ENCODE results near the gene DIMT1.

Gene DIMT1
- 44.6 to 121 (median 54.6) reads per million in 3 experiments for total RNA-seq

DNA sequence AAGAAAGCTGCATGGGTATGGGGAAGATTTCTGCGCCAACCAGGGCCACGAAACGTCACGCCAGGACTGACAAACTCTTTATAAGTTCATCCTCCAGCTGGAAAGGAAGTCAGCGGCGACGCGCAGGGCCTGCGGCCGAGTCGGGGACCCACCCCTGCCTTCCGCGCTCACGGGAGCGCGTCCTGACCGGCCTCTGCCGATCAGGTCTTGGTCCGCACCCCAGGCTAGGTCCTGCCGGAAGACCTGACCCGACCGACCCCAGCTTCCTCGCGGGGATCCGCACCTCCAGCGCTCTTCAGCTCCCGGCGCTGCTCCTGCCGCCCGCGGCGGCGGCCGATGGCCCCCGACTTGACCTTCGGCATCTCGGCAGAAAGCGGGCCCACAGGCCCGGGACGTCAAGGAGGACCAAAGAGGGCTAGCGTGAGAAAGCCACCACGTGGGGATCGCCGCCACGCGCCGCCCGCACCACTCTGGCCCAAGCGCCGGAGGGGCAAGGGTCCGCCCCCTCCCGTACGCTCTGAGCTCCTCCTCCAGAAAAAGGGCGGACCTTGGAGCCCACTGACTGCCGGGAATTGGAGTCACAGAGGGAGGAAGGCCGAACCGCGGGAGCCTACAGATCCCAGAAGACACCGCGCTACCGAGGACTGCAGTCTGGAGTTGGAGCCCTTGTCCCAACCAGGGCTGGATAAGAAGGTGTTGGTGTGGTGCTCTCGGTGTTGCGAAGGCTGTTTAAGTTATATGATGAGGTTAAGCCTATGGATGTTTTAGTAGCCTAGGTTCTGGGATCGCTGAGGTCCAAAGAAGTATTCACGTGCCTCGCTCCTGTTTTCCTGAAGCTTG lies at the start of gene DIMT1:
Gene DIMT1 (minus strand): TSS at position 495 of the 840 bp plus-strand sequence. CDS start 133 bp downstream, at position 362.
- peak; percentile 92 for DNase-seq

DNA sequence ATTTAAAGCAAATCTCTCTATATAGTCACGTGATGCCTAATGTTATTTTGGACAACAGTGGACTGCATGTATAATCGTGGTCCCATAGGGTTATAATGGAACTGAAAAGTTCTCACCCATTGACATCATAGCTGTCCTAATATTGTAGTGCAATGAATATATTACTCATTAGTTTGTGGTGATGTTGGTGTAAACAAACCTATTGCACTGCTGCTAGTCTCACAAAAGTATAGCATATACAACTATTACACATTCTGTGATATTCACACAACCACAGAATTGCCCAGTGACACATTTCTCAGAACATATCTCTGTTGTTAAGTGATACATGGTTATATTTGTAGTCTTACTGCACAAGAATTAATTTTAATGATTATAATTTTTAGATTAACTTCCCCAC lies 46.6 kb upstream of the DIMT1 start:
- no peak for DNase-seq

DNA sequence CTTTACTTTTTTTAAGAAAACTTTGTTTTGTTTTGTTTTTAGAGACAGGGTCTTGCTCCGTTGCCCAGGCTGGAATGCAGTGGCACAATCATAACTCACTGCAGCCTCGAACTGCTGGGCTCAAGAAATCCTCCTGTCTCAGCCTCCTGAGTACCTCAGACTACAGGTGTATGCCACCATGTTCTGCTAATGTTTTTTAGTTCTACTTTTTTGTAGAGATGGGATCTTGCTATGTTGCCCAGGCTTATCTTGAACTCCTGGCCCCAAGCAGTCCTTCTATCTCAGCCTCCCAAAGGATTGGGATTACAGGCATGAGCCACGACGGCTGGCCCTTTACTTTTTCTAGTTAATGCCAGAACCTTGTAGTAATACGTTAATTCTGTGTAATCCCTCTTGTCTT lies 44.8 kb upstream of the DIMT1 start:
- DNase-seq: no peak

DNA sequence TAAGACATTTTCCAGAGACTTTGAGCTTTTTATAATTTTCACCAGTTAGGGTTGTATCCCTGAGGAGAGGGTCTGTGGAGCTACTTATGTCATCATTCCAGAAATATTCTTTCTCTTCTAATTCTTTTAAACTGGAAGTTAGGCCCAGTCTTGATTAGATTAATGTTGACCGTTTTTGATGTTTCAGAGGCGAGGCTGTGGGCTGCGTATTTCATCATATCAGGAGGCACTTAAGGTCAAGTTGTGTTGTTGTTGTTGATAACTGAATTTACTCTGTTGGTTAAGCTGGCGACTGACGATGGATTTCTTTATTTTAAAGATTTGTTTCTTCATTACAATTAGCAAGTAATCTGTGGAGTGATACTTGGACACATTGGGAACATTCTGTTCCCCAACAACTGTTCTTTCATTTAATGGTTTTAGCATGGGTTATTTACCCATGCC lies 28.9 kb upstream of the DIMT1 start:
- DNase-seq: no peak

DNA sequence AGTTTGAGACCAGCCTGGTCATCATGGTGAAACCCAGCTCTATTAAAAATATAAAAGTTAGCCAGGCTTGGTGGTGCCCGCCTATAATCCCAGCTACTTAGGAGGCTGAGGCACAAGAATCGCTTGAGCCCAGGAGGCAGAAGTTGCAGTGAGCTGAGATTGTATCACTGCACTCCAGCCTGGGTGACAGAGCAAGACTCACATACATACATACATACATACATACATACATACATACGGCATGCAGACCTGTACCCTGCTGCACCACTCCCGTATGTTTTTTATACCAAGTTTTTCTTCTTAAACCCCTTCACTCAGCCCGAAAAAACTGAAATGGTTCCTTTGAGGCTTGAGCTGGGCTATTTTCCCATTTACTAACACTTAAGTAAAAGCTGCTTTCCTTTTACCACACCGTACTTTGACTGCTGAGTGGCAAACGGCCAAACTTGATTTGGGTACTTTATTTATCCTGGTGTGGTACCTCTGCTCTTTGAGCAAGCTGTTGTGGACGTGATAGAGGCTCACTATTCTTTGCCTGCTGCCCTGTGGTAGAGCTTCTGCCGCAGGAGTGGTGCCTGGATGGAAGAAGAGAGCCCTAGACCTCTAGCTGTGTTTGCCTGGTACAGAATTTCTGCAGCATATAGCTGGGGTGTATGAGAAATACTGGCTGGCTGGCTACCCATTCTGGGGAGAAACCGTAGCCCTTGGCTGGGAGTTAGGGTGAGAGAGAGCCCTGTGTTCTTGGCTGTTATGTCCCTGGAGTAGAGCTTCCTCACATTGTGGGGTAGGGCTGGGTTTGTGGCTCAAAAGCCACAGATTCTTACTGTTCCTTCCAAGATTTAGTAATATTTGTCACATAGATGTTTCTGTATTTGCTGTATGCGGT lies 28.3 kb upstream of the DIMT1 start:
- DNase-seq: no peak

DNA sequence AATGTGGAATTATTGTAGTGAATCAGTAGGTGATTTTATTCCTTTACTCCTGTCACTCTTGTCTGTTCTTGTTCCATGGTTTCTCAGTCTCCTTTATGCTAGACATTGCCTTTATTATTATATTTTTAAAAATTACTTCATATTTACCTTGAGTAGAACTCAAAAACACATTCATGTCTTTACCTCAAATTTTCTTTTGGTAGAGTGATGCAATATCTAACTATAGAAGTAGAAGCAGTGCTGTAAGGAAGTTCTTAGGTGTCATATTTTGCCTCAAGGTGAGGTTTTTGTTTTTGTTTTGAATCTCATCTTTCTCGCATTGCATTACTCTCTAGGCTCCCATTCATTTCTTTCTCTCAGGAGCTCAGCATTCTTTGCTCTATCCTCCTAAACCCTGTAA lies 21.1 kb upstream of the DIMT1 start:
- DNase-seq: no peak

DNA sequence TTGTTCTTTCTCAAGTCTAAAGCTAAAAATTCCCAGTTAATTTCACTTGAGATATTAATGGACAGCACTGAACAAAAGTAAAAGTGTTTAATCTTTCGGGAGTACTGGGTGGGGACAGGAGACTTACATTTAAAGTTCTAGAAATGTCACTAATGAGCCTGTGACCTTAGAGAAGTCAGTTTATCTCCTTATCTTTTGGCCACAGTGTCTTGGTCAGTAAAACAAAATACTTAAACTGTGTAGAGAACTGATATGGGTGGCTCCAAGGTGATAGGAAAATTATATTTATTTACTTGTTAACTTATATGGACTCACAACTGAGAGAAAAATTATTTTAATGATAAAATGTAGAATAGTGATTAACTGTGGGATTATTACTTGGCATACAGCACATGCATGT lies 17.7 kb upstream of the DIMT1 start:
- no peak for DNase-seq

DNA sequence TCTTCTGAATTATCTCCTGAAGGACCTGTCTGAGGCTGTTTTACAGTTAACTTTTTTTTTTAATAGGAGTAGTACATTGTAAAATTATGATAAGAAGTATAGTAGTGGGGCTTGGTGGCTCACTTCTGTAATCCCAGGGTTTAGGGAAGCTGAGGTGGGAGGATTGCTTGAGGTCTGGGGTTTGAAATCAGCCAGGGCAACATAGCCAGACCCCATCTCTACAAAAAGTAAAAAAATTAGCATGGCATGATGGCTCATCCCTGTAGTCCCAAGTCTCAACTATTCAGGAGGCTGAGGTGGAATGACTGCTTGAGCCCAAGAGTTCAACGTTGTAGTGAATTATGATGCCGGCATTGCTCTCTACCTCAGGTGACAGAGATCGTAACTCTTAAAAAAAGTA lies 15.9 kb upstream of the DIMT1 start:
- no peak for DNase-seq

DNA sequence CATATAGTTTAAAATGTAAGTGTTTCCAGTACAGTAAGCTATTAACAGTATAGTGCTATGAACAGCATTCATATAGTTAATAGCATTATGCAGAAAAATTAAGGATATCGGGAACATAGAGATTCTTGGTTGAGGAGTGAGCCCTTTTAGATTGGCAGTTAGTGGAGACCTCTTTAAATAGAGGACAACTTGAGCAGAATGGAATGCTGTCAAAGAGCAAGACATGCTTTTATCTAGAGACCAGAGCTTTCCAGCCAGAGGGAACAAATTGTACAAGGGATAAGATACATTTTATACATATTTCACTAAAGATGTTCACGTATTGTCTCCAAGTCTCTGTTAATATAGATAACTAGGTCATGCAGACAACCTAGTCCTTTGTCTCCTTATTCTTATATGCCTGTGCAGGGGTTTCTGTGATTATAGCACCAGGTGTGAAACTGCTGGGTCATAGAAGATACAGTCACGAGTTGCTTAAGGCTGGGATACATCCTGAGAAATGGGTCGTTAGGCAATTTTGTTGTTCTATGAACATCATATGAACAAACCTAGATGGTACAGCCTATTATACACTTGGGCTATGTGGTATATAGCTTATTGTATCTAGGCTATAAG lies 14.9 kb upstream of the DIMT1 start:
- no peak for DNase-seq

DNA sequence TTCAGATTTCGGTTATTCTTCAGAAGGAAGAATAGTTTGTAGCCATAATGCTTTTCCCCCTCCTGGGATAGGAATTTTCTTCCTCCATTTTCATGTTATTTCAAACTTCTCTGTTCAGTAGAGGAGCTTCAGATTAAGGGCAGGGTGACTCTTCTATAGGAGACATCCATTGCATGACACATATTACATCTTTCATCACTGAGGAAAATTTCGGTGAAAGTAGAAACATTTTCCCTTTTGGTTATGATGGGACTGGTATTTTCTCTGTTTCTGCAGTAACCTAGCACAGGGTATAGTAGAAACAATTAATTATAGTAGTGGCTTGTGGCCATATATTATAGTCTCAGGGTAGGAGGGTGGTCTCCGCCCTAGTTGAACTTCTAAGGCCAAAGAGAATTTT lies 10.0 kb upstream of the DIMT1 start:
- DNase-seq: no peak

DNA sequence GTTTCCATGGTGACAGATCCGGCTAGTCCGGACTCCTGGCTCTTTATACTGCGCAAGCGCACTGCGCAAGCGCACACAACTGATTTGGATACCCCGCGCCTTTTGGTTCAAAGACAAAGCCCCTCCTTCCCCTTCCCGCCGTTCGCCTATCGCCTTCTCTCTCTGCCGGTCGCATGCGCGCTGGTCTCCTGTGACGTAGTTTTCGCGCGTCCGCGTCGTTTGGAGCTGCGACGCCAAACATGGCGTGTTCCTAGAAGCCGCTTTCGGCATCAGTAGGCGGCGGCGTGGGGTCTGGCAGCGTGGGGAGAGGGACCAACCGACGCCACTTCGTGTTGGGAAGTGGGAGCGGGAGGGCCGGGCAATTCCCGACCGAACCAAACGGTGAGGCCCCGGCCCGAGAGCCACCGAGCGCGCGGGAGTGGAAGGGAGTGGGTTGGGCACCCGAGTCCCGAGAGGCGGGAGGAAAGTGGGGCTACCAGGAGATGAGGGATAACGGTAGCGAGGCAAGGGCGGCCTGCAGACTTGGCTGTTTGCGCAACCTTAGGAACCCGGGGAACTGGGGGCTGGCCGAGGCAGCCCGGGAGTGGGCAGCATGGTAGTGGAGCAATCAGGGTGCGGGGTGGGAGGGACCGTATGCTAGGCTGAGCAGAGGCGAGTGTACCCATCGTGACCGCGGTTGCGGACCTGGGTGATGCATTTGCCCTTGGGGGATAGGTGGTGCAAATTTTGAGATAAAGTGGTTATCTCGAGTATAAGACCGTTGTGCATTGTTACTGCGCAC lies 9.0 kb upstream of the DIMT1 start, which contains the start of gene IPO11:
Gene IPO11 (plus strand): TSS at position 215 of the 781 bp plus-strand sequence. CDS start 24,517 bp downstream, outside the sequence.
- DNase-seq: peak; percentile 98

DNA sequence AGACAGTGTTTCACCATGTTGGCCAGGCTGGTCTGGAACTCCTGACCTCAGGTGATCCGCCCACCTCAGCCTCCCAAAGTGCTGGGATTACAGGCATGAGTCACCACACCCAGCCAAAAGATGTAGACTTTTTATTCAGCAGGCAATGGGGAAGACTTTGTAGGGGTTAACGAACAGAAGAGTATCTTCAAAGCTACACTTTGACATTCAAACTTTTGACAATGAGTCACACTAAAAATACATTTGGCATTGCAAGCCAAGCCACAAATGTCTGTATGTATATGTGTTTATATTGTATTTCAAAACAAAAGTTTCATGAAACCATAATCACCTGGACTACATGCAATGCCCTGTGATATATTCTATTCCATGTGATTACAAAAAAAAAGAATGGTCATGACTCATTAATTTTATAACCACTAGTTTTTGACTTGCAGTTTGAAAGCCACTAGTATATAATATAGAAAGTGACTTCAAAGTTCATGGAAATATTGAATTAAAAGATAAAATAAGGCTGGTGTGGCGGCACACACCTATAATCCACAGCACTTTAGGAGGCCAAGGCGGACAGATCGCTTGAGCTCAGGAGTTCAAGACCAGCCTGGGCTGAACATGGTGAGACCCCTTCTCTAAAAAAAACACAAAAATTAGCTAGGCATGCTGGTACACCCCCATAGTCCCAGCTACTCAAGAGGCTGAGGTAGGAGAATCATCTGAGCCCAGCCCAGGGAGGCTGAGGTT lies 8.3 kb downstream of the DIMT1 start:
- DNase-seq: no peak

DNA sequence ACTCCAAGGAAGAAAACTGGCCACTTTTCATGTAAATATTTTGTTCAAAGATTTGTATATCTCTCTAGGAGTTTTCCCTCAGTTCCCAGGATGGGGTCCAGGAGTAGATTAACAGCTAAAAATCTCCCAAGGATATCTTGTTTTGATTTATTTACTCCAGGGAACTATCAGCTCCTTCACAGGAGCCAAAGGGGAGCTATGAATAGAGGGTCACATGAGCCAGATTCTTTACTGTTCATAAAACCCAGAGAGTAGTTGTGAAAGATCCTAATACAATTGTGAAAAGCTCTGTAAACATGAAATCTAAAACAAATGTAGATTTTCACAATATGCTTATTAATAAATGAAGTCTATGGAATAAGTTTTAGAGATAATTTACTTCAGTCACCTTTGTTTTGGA lies 16.9 kb downstream of the DIMT1 start:
- DNase-seq: no peak

DNA sequence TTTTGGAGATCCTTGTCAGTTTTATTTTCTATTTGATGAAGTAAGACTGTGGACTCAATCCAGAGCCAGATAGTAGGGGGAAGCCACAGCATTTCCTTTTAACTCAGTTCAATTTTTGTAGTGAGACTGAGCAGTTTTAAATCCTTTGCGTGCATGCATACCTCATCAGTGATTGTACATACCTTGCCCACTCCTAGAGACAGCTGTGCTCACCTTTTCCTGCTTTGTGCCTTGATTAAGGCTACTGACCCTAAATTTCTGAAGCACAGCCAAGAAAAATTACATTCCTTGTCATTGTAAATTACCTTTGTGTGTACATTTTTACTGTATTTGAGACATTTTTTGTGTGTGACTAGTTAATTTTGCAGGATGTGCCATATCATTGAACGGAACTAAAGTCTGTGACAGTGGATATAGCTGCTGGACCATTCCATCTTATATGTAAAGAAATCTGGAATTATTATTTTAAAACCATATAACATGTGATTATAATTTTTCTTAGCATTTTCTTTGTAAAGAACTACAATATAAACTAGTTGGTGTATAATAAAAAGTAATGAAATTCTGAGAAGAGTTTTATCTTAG lies 17.8 kb downstream of the DIMT1 start:
- no peak for DNase-seq

DNA sequence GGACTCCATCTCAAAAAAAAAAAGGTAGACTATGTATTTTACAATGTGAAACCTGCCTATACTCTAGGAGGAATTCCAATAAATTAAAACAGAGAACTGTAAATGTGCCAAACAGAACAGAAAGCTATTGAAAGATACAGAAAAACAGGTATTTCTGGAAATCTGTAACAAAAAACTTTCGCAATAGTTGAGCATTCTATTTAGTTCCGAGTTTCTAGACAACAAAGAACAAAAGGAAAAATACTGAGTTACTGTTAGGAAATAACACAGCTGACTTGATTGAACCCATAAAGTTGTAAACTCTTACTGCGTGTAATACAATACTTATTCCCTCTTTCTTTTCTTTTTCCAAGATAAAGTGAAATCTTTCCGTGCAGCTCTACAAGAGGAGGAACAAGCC lies 18.6 kb downstream of the DIMT1 start:
- DNase-seq: no peak

DNA sequence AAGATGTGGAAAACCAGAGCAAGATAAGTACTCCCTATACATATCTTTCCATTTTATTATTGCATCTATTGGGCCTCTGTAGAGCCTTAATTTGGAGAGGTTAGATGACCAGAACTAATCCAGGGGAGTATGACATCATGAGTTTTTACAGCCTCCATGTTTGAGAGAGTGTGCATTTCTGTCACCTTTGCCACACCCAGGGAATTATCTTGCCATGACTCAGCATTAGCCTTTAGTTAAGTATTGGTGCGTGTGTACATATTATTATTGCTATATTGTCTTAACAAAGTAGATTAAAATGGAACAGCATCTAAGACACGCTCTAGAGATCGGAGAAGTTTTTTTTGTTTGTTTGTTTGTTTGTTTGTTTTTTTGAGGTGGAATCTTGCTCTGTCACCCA lies 27.6 kb downstream of the DIMT1 start:
- no peak for DNase-seq

DNA sequence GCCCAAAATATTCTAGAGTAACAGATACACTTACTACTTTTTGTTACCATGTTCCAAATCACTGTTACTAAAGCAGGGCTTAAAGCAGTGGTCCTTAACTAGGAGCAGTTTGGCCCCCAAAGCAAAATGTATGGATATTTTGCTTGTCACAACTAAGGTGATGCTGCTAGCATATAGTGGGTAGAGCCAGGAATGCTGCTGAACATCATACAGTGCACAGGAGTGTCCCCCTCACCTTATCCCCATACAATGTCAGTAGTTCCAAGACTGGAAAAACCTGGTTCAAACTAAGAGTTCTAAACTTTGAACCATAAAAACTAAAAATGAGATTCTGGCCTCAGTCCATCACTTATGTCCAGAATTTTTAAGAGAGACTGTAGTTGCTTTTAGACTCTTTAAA lies 28.1 kb downstream of the DIMT1 start:
- no peak for DNase-seq

DNA sequence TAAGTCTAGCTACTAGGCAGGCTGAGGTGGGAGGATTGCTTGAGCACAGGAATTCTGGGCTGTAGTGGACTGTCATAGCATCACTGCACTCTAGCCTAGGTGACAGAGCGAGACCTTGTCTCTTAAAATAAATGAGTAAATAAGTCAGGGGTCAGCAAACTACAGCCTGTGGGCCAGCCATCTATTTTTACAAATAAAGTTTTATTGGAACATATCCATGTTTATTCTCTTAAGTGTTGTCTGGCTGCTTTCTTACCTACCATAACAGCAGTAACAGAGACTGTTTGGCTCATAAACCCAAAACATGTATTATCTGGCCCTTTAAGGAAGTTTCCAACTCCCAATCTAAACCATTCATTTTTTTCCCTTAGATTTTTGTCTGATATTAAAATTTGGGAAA lies 29.6 kb downstream of the DIMT1 start:
- no peak for DNase-seq

DNA sequence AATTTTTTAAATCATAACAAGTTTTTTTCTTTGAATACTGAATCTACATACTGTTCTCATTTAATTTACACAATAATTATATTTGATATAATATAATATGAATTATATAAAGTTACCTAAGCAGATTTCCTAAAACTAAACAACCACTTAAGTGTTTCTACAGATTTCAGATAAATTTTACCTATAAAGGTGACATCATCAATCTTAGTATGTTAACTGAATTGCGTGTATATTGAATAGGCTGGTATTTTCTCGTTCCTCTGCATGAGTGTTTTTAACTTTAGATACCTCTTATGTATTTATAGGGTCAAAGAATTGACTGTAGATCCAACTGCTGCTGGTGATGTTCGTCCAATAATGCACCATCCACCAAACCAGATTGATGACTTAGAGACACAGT lies 30.3 kb downstream of the DIMT1 start:
- no peak for DNase-seq

DNA sequence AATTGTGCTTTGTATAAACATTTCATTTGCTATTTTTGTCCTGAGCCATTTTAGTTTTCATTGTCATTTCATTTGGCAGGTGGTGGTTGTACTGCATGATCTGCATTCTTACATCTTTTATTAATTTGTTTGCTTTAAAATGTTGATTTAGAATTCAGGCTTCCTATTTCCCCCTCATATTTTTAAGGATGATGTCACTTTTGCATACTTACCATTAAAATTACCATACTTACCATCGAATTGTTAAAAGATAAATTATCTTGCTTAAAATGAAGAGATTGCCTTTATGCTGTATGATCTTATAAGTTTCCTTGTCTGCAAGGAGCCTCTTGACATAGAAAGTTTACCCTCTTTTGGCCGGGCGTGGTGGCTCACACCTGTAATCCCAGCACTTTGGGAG lies 31.1 kb downstream of the DIMT1 start:
- DNase-seq: no peak

DNA sequence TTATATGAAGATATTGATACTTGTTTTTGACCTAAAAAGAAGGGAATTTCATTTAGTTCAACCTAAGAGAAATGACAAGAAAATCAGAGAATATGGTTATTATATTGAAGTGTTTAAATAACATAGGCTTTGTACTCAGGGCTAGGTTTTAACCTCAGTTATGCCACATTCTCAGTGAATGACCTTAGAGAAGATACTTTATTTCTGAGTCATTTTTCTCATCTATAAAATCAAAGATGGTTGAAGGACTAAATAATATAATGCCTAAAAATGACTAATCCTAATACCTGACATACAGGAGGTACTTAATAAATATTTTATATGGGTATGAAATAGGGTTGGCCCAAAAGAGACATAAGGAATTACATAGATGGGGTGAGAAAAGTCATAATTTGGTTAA lies 32.3 kb downstream of the DIMT1 start:
- no peak for DNase-seq

Data from central memory CD4-positive, alpha-beta T cell (primary cell).